Dendritic cell treated with granulocyte-macrophage colony-stimulating factor and Interleukin-4, amounts not matched to agents 40 ng/mL and 50 ng/mL, for 4 days (primary cell): ENCODE measurements around the gene KDM4B.
"Not testable (repeated sequence)": the region's sequence is repeated elsewhere in the genome, so short reads cannot be mapped to it uniquely, and the experiment has no call there.

Source experiments
- H3K27ac Mint-ChIP-seq: one replicate; pipeline ENCODE4 v1.8.0; 2022; ENCODE audit warnings: mild to moderate bottlenecking, mixed read lengths
- H3K27me3 Mint-ChIP-seq: one replicate; pipeline ENCODE4 v1.8.0; 2022; ENCODE audit warnings: mild to moderate bottlenecking, mixed read lengths
- H3K36me3 Mint-ChIP-seq: one replicate; pipeline ENCODE4 v1.8.0; 2022; ENCODE audit warnings: low read depth, mixed read lengths
- H3K4me1 Mint-ChIP-seq: one replicate; pipeline ENCODE4 v1.8.0; 2022; ENCODE audit warnings: low read depth, mixed read lengths
- H3K4me3 Mint-ChIP-seq: one replicate; pipeline ENCODE4 v1.8.0; 2022; ENCODE audit warnings: mild to moderate bottlenecking, moderate library complexity, mixed read lengths
- H3K9me3 Mint-ChIP-seq: one replicate; pipeline ENCODE4 v1.8.0; 2022; ENCODE audit warnings: mixed read lengths
- intact Hi-C: fragments of 100-400 bp; cut with micrococcal nuclease; formaldehyde crosslinking; loops from one replicate; pipeline ENCODE4 v1.15.0; 2022

The KDM4B gene

DNA sequence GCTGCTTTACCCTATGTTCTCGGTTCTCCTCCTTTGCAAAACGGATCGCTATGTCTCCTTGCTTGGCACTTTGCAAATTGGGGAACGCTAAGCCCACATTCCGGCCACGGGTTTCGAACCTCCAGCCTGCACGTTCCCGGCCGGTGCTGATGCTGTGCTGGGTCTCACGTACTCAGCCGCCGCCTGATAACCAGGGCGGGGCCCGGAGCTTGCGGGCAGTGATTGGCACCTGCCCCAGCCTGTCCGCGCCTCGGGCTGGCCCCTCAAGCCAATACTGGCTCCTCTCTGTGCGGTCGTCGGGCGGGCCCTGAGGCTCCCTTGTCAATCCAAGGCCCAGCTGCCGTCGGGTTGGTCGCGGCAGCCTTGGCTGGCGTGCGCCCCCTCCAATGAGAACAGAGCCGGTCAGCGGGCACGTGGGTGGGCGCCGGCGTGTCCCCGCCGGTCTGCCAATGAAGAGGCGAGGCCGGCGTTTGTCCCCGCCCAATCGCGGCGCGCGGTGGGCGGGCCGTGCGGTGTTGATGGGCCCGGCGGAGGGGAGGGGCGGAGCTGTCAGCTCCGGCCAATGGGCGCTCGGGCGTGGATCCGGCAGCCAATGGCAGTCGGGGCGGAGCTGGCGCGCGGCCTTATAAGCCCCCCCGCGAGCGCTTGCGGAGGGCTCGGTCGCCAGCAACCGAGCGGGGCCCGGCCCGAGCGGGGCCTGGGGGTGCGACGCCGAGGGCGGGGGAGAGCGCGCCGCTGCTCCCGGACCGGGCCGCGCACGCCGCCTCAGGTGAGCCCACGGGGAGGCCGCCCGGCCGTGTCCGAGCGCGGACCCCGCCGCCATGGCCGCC, at the start of gene KDM4B:
KDM4B (plus strand) TSS at position 652 of the 830 bp plus-strand sequence. CDS start 63,778 bp downstream, outside the sequence.
- Mint-ChIP-seq H3K9me3 (no peaks in the 10 kb centered on the region), H3K36me3 (peaks cover 33% of the 10 kb centered on the region), H3K27ac (peak within 1 kb of the TSS; percentile 86), H3K27me3 (no peaks in the 10 kb centered on the region), H3K4me1 (peaks cover 46% of the 10 kb centered on the region), H3K4me3 (peak within 1 kb of the TSS; percentile 92)
- intact Hi-C loops: loop anchor here (5.0 kb wide), 1 partner anchor 56 kb away; no protein-coding TSS in a partner anchor

GRCh38 chr19:4922530-4923275, 46.2 kb upstream of the KDM4B start:
- Mint-ChIP-seq H3K4me1 (peaks cover 20% of the 10 kb centered on the region), H3K4me3 (no peak overlapping the region), H3K36me3 (no peaks in the 10 kb centered on the region), H3K27ac (peak overlapping the region; percentile 53), H3K9me3 (no peaks in the 10 kb centered on the region), H3K27me3 (no peaks in the 10 kb centered on the region)
- intact Hi-C loops: no loop called here

GRCh38 chr19:4923276-4923747, 45.6 kb upstream of the KDM4B start:
- no peaks in the 10 kb centered on the region for H3K27me3 Mint-ChIP-seq
- H3K9me3 Mint-ChIP-seq: no peaks in the 10 kb centered on the region
- H3K36me3 Mint-ChIP-seq: no peaks in the 10 kb centered on the region
- intact Hi-C loops: no loop called here
- no peak overlapping the region for H3K4me3 Mint-ChIP-seq
- peaks cover 20% of the 10 kb centered on the region for H3K4me1 Mint-ChIP-seq
- peak overlapping the region; percentile 5 for H3K27ac Mint-ChIP-seq

DNA sequence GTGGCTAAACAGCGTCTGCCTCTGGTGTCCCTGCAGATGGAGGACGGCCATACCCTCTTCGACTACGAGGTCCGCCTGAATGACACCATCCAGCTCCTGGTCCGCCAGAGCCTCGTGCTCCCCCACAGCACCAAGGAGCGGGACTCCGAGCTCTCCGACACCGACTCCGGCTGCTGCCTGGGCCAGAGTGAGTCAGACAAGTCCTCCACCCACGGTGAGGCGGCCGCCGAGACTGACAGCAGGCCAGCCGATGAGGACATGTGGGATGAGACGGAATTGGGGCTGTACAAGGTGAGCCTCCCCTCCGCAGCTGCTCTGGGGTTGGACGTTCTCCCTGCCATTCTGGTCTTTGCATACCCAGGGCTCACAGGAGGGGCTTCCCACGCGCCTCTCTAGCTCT, 39.7 kb upstream of the KDM4B start:
- peaks cover 11% of the 10 kb centered on the region for H3K4me1 Mint-ChIP-seq
- H3K27ac Mint-ChIP-seq: no peak overlapping the region
- H3K36me3 Mint-ChIP-seq: peaks cover 22% of the 10 kb centered on the region
- intact Hi-C loops: no loop called here
- no peaks in the 10 kb centered on the region for H3K9me3 Mint-ChIP-seq
- H3K4me3 Mint-ChIP-seq: no peak overlapping the region
- no peaks in the 10 kb centered on the region for H3K27me3 Mint-ChIP-seq

GRCh38 chr19:4930664-4931063, 38.2 kb upstream of the KDM4B start:
- Mint-ChIP-seq H3K4me3 (no peak overlapping the region), H3K9me3 (no peaks in the 10 kb centered on the region), H3K27me3 (no peaks in the 10 kb centered on the region), H3K36me3 (peaks cover 22% of the 10 kb centered on the region), H3K4me1 (peaks cover 6% of the 10 kb centered on the region), H3K27ac (no peak overlapping the region)
- intact Hi-C loops: no loop called here

DNA sequence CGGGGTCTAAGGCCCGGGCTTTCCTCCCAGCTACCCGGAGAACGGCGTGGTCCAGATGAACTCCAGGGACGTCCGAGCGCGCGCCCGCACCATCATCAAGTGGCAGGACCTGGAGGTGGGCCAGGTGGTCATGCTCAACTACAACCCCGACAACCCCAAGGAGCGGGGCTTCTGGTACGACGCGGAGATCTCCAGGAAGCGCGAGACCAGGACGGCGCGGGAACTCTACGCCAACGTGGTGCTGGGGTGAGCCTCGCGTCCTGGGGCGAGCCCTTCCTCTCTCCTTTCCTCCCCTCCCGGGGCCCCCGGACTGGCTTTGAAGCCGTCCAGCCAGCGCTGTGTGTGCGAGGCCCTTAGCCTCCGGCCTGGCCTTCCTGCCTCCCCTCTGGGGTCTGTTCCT, 36.2 kb upstream of the KDM4B start:
- H3K4me1 Mint-ChIP-seq: peaks cover 6% of the 10 kb centered on the region
- no peaks in the 10 kb centered on the region for H3K27me3 Mint-ChIP-seq
- H3K36me3 Mint-ChIP-seq: peaks cover 27% of the 10 kb centered on the region
- H3K4me3 Mint-ChIP-seq: no peak overlapping the region
- peak overlapping the region; percentile 31 for H3K27ac Mint-ChIP-seq
- intact Hi-C loops: no loop called here
- no peaks in the 10 kb centered on the region for H3K9me3 Mint-ChIP-seq

- Mint-ChIP-seq H3K4me3 (no peak overlapping the region), H3K27ac (peak overlapping the region; percentile 31), H3K9me3 (no peaks in the 10 kb centered on the region), H3K4me1 (peaks cover 6% of the 10 kb centered on the region), H3K36me3 (peaks cover 32% of the 10 kb centered on the region), H3K27me3 (no peaks in the 10 kb centered on the region)
- intact Hi-C loops: no loop called here
Observed at GRCh38 chr19:4933528-4933927, 35.4 kb upstream of the KDM4B start.

DNA sequence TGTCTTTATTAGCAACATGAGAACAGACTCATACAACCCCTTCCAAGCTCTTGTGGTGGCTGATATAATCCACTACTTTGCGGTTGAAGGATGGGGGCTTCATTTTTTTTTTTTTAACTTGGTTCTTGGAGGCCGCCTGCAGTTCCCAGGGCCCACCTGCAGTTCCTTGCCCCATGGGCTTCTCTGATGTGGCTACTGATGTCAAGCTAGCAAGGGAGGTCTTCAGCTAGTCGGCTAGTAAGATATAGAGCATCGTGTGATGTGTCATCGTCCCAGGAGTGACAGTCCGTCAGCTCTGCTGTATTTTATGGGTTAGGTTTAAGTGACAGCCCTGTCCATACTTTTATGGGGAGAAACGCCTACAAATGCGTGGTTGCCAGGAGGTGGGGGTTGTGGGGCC, 33.5 kb upstream of the KDM4B start:
- intact Hi-C loops: no loop called here
- H3K36me3 Mint-ChIP-seq: peaks cover 30% of the 10 kb centered on the region
- H3K9me3 Mint-ChIP-seq: no peaks in the 10 kb centered on the region
- peaks cover 6% of the 10 kb centered on the region for H3K4me1 Mint-ChIP-seq
- H3K27me3 Mint-ChIP-seq: no peaks in the 10 kb centered on the region
- no peak overlapping the region for H3K4me3 Mint-ChIP-seq
- H3K27ac Mint-ChIP-seq: peak overlapping the region; percentile 36

DNA sequence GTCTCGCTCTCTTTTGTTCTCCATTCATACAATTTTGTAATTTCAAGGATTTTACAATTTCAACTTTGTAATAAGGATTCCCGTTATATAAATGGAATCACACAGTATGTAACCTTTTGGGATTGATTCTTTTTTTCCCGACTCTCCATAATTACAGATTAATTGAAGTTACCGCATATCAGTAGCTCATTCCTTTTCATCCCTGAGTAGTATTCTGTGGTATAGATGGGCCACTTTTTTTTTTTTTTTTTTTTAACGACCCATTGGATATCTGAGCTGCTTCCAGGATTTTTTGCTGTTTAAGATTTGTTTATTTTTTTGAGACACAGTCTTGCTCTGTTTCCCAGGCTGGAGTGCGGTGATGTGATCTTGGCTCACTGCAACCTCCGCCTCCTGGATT, 31.9 kb upstream of the KDM4B start:
- no peak overlapping the region for H3K27ac Mint-ChIP-seq

GRCh38 chr19:4938461-4938860, 30.5 kb upstream of the KDM4B start:
- H3K27ac Mint-ChIP-seq, H3K9me3 Mint-ChIP-seq, H3K27me3 Mint-ChIP-seq, H3K4me1 Mint-ChIP-seq, H3K4me3 Mint-ChIP-seq, intact Hi-C loops: not testable (repeated sequence)
- H3K36me3 Mint-ChIP-seq: peaks cover 13% of the 10 kb centered on the region

More for the DNA sequence above, 31.9 kb upstream of the KDM4B start:
- no peak overlapping the region for H3K4me3 Mint-ChIP-seq
- intact Hi-C loops: no loop called here
- peaks cover 21% of the 10 kb centered on the region for H3K36me3 Mint-ChIP-seq
- peaks cover 6% of the 10 kb centered on the region for H3K4me1 Mint-ChIP-seq
- H3K27me3 Mint-ChIP-seq: no peaks in the 10 kb centered on the region
- no peaks in the 10 kb centered on the region for H3K9me3 Mint-ChIP-seq

DNA sequence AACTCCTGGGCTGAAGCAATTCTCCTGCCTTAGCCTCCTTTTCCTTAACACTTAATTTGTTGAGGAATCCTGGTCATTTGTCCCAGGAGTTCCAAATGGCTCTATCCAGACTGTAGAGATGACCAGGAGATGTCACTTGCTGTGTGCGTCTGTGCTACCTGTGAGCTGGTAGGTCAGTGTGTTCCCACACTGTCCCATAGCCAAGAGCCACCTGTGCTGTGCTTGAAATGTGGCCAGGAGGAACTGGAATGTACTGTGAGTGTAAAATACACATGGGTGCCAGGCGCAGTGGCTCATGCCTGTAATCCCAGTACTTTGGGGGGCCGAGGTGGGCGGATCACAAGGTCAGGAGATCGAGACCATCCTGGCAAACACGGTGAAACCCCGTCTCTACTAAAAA, 29.4 kb upstream of the KDM4B start:
- H3K9me3 Mint-ChIP-seq: no peaks in the 10 kb centered on the region
- H3K36me3 Mint-ChIP-seq: peaks cover 16% of the 10 kb centered on the region
- no peaks in the 10 kb centered on the region for H3K4me1 Mint-ChIP-seq
- no peaks in the 10 kb centered on the region for H3K27me3 Mint-ChIP-seq
- no peak overlapping the region for H3K4me3 Mint-ChIP-seq
- no peak overlapping the region for H3K27ac Mint-ChIP-seq
- intact Hi-C loops: no loop called here

DNA sequence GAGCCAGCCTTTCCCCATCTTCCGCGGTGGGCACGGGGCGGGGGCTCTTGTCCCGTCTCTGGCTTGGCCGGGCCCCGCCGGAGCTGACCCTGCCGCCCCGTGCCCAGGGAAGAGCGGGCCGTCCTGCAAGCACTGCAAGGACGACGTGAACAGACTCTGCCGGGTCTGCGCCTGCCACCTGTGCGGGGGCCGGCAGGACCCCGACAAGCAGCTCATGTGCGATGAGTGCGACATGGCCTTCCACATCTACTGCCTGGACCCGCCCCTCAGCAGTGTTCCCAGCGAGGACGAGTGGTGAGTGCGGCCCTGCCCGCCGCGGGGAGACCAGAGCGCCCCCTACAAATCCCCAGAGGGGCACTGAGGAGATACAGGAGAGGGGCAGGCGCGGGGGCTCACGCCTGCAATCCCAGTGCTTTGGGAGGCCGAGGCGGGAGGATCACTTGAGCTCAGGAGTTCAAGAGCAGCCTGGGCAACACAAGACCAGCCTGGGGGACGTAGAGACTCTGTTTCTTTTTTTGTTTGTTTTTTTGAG, 27.2 kb upstream of the KDM4B start:
- intact Hi-C loops, H3K4me1 Mint-ChIP-seq, H3K27ac Mint-ChIP-seq, H3K4me3 Mint-ChIP-seq, H3K9me3 Mint-ChIP-seq, H3K27me3 Mint-ChIP-seq: not testable (repeated sequence)
- peaks cover 29% of the 10 kb centered on the region for H3K36me3 Mint-ChIP-seq

DNA sequence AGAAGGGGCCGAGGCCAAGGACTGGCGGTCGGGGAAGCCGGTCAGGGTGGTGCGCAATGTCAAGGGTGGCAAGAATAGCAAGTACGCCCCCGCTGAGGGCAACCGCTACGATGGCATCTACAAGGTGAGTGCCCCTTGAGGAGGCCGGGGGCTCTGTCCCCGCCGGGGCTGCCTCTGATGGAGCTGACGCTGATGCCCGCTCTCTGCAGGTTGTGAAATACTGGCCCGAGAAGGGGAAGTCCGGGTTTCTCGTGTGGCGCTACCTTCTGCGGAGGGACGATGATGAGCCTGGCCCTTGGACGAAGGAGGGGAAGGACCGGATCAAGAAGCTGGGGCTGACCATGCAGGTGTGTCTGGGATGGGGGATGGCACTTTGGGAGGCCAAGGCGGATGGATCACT, 18.3 kb upstream of the KDM4B start:
- H3K9me3 Mint-ChIP-seq, H3K4me3 Mint-ChIP-seq, H3K27ac Mint-ChIP-seq, H3K4me1 Mint-ChIP-seq, intact Hi-C loops, H3K27me3 Mint-ChIP-seq: not testable (repeated sequence)
- peaks cover 39% of the 10 kb centered on the region for H3K36me3 Mint-ChIP-seq

GRCh38 chr19:4951656-4952055, 17.3 kb upstream of the KDM4B start:
- intact Hi-C loops: no loop called here
- H3K4me1 Mint-ChIP-seq: peaks cover 6% of the 10 kb centered on the region
- H3K27ac Mint-ChIP-seq: no peak overlapping the region
- H3K36me3 Mint-ChIP-seq: peaks cover 30% of the 10 kb centered on the region
- H3K27me3 Mint-ChIP-seq: no peaks in the 10 kb centered on the region
- H3K9me3 Mint-ChIP-seq: no peaks in the 10 kb centered on the region
- H3K4me3 Mint-ChIP-seq: no peak overlapping the region
